Sciatic nerve (tissue), 2 donors: ENCODE measurements around the gene MARCHF7. TPM values are rescaled to one million over a fixed set of nuclear protein-coding genes. Genes with fewer than 3 reads are reported as not detected.

ENCODE experiments used
- ATAC-seq: fragments of 200-7000 bp; cut with Tn5 transposase; one replicate; pipeline ENCODE4 v1.9.1; 2020; ENCODE audit warnings: mild to moderate bottlenecking, moderate library complexity
- DNase-seq: peaks from one replicate; pipeline ENCODE4 v3.0.0-alpha.2; 2020; ENCODE audit warnings: low spot score
- intact Hi-C: fragments of 100-400 bp; cut with DNase I; formaldehyde crosslinking; loops from one replicate; pipeline ENCODE4 v1.14.2; 2022
- total RNA-seq: library from RNA; stranded (reverse); fragmentation: NEBNext Ultra II Directional; extraction: Animal tissue kit (Norgen Biotek cat#: 25700); gene quantifications from one replicate; pipeline ENCODE4 v1.2.1, GENCODE V29; 2021
- donor health status: DM: no; HTN: no; CAD: no.
- donor health status: DM: no; HTN: no; CAD: no.

Gene MARCHF7
- total RNA-seq, 1 donor from 2014 or later: 92.2 TPM

- intact Hi-C loops: no loop called here
- DNase-seq (no peak), ATAC-seq (no peak)
Observed at GRCh38 chr2:159758239-159758638, 45.9 kb downstream of the MARCHF7 start.

GRCh38 chr2:159758686-159759085 lies 46.4 kb downstream of the MARCHF7 start:
- ATAC-seq: no peak
- no peak for DNase-seq
- intact Hi-C loops: no loop called here

- no peak for DNase-seq
- intact Hi-C loops: no loop called here
- ATAC-seq: no peak
Observed at GRCh38 chr2:159759577-159759976, 47.3 kb downstream of the MARCHF7 start.

- ATAC-seq (peak; percentile 39), DNase-seq (no peak)
- intact Hi-C loops: no loop called here
Observed at GRCh38 chr2:159760326-159760725, 48.0 kb downstream of the MARCHF7 start.

DNA sequence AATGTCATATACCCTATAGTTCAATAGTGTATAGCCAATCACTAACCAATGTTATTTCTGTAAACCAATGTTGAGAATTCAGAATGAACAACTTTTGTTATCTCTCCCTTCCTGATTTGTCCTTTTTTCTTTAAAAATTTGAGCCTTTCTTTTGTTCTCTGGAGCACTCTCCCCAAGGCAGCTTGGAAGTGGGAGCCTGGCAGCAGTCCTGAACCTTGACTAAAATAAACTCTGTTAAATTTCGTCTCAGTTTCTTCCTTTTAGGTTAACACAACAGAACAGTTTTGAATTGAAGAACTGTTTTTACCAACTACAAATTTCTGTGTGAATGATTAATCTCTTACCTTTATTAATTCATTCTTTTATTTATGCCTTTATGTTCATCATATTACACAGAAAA lies 49.8 kb downstream of the MARCHF7 start:
- intact Hi-C loops: no loop called here
- DNase-seq (no peak), ATAC-seq (no peak)

Other genes with a start within 250 kb of the MARCHF7 start
- gene BAZ2B, start 96.0 kb upstream of the MARCHF7 start, total RNA-seq: 139 TPM
- 47.1 TPM for gene CD302, start 85.7 kb downstream of the MARCHF7 start, total RNA-seq
- gene LY75, start 192.2 kb downstream of the MARCHF7 start, total RNA-seq: 4.5 TPM